Liver (tissue), 3 donors: ENCODE results near the gene KLHDC10.

Experiments used
- EGR1 ChIP-seq, 2 donors: IDR thresholded peaks; 2 replicates each; pipeline ENCODE4 v1.6.1; 2016 to 2018; ENCODE audit warnings: antibody characterized with exemption in 2 of 2, low read depth in 2 of 2
- GABPA ChIP-seq, 2 donors: IDR thresholded peaks in 1 of 2; conservative IDR thresholded peaks in 1 of 2; 2 replicates each; pipeline ENCODE4 v1.6.1; 2016; ENCODE audit warnings: antibody characterized with exemption in 2 of 2, mild to moderate bottlenecking in 1 of 2, moderate library complexity in 1 of 2
- HNF4A ChIP-seq, 2 donors: conservative IDR thresholded peaks; 2 replicates each; pipeline ENCODE4 v1.6.1; 2016; ENCODE audit warnings: antibody characterized with exemption in 2 of 2, mild to moderate bottlenecking in 2 of 2
- RAD21 ChIP-seq, 2 donors: IDR thresholded peaks; 2 replicates each; pipeline ENCODE4 v1.6.1; 2016; ENCODE audit warnings: antibody characterized with exemption in 2 of 2, mild to moderate bottlenecking in 2 of 2
- RXRA ChIP-seq, 2 donors: IDR thresholded peaks; 2 replicates each; pipeline ENCODE4 v1.6.1; 2017 to 2018; ENCODE audit warnings: antibody characterized with exemption in 2 of 2, mild to moderate bottlenecking in 1 of 2
- TAF1 ChIP-seq: conservative IDR thresholded peaks from 2 replicates; pipeline ENCODE4 v1.6.1; 2016; ENCODE audit warnings: antibody characterized with exemption, mild to moderate bottlenecking
- TF ChIP-seq, protein P1 (sequence below): IDR thresholded peaks from 2 replicates; pipeline ENCODE4 v1.6.1; 2016; ENCODE audit warnings: antibody characterized with exemption, mild to moderate bottlenecking
- TF ChIP-seq, protein P2 (sequence below): fragments of 150-350 bp; IDR thresholded peaks from 2 replicates; pipeline ENCODE4 v1.5.1; 2017; ENCODE audit warnings: improper control_type of control experiment, low read depth, low read length; ENCODE audit not compliant: missing input control
- TF ChIP-seq, protein P3 (sequence below): IDR thresholded peaks from 2 replicates; pipeline ENCODE4 v1.6.1; 2016; ENCODE audit warnings: antibody characterized with exemption
- TF ChIP-seq, protein P4 (sequence below): IDR thresholded peaks from 2 replicates; pipeline ENCODE4 v1.6.1; 2016; ENCODE audit warnings: antibody characterized with exemption
- TF ChIP-seq, protein P5 (sequence below): IDR thresholded peaks from 2 replicates; pipeline ENCODE4 v1.6.1; 2016; ENCODE audit warnings: antibody characterized with exemption
- donor health status: healthy.
- donor health status: healthy.

DNA sequence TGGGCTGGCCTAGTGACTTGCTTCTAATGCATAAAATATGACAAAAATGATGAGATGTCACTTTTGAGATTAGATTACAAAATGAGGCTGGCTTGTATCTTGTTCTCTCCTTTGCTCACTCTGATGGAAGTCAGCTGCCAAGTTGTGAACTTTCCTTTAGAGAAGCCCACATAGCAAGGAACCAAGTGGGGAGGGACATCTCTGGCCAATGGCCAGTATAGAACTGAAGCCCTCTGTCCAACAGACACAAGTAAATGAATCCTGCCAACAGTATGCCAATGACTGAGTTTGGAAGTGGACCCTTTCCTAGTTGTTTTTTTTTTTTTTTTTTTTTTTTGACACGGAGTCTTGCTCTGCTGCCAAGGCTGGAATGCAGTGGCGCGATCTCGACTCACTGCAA lies 22.5 kb upstream of the KLHDC10 start:
- TF ChIP-seq, protein P1, sequence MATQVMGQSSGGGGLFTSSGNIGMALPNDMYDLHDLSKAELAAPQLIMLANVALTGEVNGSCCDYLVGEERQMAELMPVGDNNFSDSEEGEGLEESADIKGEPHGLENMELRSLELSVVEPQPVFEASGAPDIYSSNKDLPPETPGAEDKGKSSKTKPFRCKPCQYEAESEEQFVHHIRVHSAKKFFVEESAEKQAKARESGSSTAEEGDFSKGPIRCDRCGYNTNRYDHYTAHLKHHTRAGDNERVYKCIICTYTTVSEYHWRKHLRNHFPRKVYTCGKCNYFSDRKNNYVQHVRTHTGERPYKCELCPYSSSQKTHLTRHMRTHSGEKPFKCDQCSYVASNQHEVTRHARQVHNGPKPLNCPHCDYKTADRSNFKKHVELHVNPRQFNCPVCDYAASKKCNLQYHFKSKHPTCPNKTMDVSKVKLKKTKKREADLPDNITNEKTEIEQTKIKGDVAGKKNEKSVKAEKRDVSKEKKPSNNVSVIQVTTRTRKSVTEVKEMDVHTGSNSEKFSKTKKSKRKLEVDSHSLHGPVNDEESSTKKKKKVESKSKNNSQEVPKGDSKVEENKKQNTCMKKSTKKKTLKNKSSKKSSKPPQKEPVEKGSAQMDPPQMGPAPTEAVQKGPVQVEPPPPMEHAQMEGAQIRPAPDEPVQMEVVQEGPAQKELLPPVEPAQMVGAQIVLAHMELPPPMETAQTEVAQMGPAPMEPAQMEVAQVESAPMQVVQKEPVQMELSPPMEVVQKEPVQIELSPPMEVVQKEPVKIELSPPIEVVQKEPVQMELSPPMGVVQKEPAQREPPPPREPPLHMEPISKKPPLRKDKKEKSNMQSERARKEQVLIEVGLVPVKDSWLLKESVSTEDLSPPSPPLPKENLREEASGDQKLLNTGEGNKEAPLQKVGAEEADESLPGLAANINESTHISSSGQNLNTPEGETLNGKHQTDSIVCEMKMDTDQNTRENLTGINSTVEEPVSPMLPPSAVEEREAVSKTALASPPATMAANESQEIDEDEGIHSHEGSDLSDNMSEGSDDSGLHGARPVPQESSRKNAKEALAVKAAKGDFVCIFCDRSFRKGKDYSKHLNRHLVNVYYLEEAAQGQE, result no peak
- TF ChIP-seq, protein P2, sequence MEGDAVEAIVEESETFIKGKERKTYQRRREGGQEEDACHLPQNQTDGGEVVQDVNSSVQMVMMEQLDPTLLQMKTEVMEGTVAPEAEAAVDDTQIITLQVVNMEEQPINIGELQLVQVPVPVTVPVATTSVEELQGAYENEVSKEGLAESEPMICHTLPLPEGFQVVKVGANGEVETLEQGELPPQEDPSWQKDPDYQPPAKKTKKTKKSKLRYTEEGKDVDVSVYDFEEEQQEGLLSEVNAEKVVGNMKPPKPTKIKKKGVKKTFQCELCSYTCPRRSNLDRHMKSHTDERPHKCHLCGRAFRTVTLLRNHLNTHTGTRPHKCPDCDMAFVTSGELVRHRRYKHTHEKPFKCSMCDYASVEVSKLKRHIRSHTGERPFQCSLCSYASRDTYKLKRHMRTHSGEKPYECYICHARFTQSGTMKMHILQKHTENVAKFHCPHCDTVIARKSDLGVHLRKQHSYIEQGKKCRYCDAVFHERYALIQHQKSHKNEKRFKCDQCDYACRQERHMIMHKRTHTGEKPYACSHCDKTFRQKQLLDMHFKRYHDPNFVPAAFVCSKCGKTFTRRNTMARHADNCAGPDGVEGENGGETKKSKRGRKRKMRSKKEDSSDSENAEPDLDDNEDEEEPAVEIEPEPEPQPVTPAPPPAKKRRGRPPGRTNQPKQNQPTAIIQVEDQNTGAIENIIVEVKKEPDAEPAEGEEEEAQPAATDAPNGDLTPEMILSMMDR, result no peak
- no peak for TF ChIP-seq GABPA (IDR thresholded peaks at IDR 0.05 in 1 of 2, conservative IDR thresholded peaks at IDR 0.05 in 1 of 2)
- TF ChIP-seq, protein P3, sequence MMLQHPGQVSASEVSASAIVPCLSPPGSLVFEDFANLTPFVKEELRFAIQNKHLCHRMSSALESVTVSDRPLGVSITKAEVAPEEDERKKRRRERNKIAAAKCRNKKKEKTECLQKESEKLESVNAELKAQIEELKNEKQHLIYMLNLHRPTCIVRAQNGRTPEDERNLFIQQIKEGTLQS, result no peak
- TF ChIP-seq, protein P4, sequence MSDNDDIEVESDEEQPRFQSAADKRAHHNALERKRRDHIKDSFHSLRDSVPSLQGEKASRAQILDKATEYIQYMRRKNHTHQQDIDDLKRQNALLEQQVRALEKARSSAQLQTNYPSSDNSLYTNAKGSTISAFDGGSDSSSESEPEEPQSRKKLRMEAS, result no peak
- no peak for TF ChIP-seq TAF1
- no peak for TF ChIP-seq EGR1 (IDR thresholded peaks at IDR 0.05; ENCODE audit: low read depth in 2 of 2)
- TF ChIP-seq RAD21 (IDR thresholded peaks at IDR 0.05), result no peak
- no peak for TF ChIP-seq RXRA (IDR thresholded peaks at IDR 0.05)
- TF ChIP-seq, protein P5, sequence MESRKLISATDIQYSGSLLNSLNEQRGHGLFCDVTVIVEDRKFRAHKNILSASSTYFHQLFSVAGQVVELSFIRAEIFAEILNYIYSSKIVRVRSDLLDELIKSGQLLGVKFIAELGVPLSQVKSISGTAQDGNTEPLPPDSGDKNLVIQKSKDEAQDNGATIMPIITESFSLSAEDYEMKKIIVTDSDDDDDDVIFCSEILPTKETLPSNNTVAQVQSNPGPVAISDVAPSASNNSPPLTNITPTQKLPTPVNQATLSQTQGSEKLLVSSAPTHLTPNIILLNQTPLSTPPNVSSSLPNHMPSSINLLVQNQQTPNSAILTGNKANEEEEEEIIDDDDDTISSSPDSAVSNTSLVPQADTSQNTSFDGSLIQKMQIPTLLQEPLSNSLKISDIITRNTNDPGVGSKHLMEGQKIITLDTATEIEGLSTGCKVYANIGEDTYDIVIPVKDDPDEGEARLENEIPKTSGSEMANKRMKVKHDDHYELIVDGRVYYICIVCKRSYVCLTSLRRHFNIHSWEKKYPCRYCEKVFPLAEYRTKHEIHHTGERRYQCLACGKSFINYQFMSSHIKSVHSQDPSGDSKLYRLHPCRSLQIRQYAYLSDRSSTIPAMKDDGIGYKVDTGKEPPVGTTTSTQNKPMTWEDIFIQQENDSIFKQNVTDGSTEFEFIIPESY, result no peak
- TF ChIP-seq HNF4A (conservative IDR thresholded peaks at IDR 0.05), result no peak
